ENCODE data around the gene PRRT2.

Gene PRRT2

GRCh38 chr16:29857133-29857760 is 45.3 kb downstream of the PRRT2 start:
- Histone ChIP-seq H3K4me3 (ENCODE audit: severe bottlenecking) (no peak overlapping the region), H3K27me3 (ENCODE audit: insufficient read depth, poor library complexity, severe bottlenecking) (no peaks in the 10 kb centered on the region), H3K9me3 (ENCODE audit: severe bottlenecking) (no peaks in the 10 kb centered on the region), H3K27ac (ENCODE audit: poor library complexity, severe bottlenecking) (no peak overlapping the region), H3K36me3 (ENCODE audit: low read depth) (peaks cover 6% of the 10 kb centered on the region), H3K4me1 (ENCODE audit: insufficient read depth, poor library complexity, severe bottlenecking) (no peaks in the 10 kb centered on the region)
- DNase-seq (ENCODE audit: low spot score) (no peak), ATAC-seq (ENCODE audit: low read depth) (no peak)
- no peak for TF ChIP-seq CTCF (IDR thresholded peaks at IDR 0.05; ENCODE audit: poor library complexity, severe bottlenecking)

- Histone ChIP-seq H3K27me3 (ENCODE audit: insufficient read depth, poor library complexity, severe bottlenecking) (no peaks in the 10 kb centered on the region), H3K27ac (ENCODE audit: poor library complexity, severe bottlenecking) (no peak overlapping the region), H3K9me3 (ENCODE audit: severe bottlenecking) (no peaks in the 10 kb centered on the region), H3K36me3 (ENCODE audit: low read depth) (peaks cover 6% of the 10 kb centered on the region), H3K4me3 (ENCODE audit: severe bottlenecking) (no peak overlapping the region), H3K4me1 (ENCODE audit: insufficient read depth, poor library complexity, severe bottlenecking) (no peaks in the 10 kb centered on the region)
- no peak for ATAC-seq (ENCODE audit: low read depth)
- TF ChIP-seq CTCF (IDR thresholded peaks at IDR 0.05; ENCODE audit: poor library complexity, severe bottlenecking), result no peak
- DNase-seq (ENCODE audit: low spot score), result no peak
Observed at GRCh38 chr16:29858149-29858849, 46.3 kb downstream of the PRRT2 start.

- TF ChIP-seq CTCF (IDR thresholded peaks at IDR 0.05; ENCODE audit: poor library complexity, severe bottlenecking), result no peak
- peaks cover 6% of the 10 kb centered on the region for H3K36me3 ChIP-seq (ENCODE audit: low read depth)
- H3K27me3 ChIP-seq (ENCODE audit: insufficient read depth, poor library complexity, severe bottlenecking), result no peaks in the 10 kb centered on the region
- ATAC-seq (ENCODE audit: low read depth) (no peak), DNase-seq (ENCODE audit: low spot score) (no peak)
- no peaks in the 10 kb centered on the region for H3K9me3 ChIP-seq (ENCODE audit: severe bottlenecking)
- no peaks in the 10 kb centered on the region for H3K4me1 ChIP-seq (ENCODE audit: insufficient read depth, poor library complexity, severe bottlenecking)
- no peak overlapping the region for H3K4me3 ChIP-seq (ENCODE audit: severe bottlenecking)
- no peak overlapping the region for H3K27ac ChIP-seq (ENCODE audit: poor library complexity, severe bottlenecking)
Observed at GRCh38 chr16:29858974-29859373, 47.0 kb downstream of the PRRT2 start.

DNA sequence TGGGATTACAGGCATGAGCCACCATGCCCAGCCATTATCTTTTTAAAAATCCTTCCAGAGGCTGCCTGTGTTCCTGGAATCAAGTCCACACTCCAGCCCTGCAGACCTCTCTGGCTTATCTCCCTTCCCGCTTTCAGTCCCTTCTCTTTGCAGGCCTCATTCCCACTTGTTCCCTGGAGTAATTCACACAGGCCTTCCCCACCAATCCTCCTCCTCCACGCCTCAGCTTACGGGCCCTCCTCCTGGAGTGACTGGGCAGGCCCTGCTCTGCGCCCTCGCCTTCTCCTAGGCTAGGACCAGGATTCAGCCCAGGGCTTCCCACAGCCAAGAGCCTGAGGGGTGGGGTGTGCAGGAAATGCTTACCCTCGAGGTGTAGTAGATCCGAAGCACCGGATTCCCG is 48.2 kb downstream of the PRRT2 start:
- DNase-seq (ENCODE audit: low spot score) (no peak), ATAC-seq (ENCODE audit: low read depth) (no peak)
- TF ChIP-seq CTCF (IDR thresholded peaks at IDR 0.05; ENCODE audit: poor library complexity, severe bottlenecking), result no peak
- no peak overlapping the region for H3K4me3 ChIP-seq (ENCODE audit: severe bottlenecking)
- H3K36me3 ChIP-seq (ENCODE audit: low read depth), result peaks cover 6% of the 10 kb centered on the region
- H3K27me3 ChIP-seq (ENCODE audit: insufficient read depth, poor library complexity, severe bottlenecking), result no peaks in the 10 kb centered on the region
- no peaks in the 10 kb centered on the region for H3K4me1 ChIP-seq (ENCODE audit: insufficient read depth, poor library complexity, severe bottlenecking)
- H3K9me3 ChIP-seq (ENCODE audit: severe bottlenecking), result no peaks in the 10 kb centered on the region
- H3K27ac ChIP-seq (ENCODE audit: poor library complexity, severe bottlenecking), result no peak overlapping the region

GRCh38 chr16:29862383-29862883 is 50.4 kb downstream of the PRRT2 start:
- peak; percentile 7; the same call in 2 of the 3 replicates for ATAC-seq (ENCODE audit: low read depth)
- H3K4me1 ChIP-seq (ENCODE audit: insufficient read depth, poor library complexity, severe bottlenecking), result no peaks in the 10 kb centered on the region
- no peak for TF ChIP-seq CTCF (IDR thresholded peaks at IDR 0.05; ENCODE audit: poor library complexity, severe bottlenecking)
- no peaks in the 10 kb centered on the region for H3K9me3 ChIP-seq (ENCODE audit: severe bottlenecking)
- H3K4me3 ChIP-seq (ENCODE audit: severe bottlenecking), result peak overlapping the region; percentile 77
- no peak for DNase-seq (ENCODE audit: low spot score)
- no peaks in the 10 kb centered on the region for H3K27me3 ChIP-seq (ENCODE audit: insufficient read depth, poor library complexity, severe bottlenecking)
- peaks cover 6% of the 10 kb centered on the region for H3K36me3 ChIP-seq (ENCODE audit: low read depth)
- H3K27ac ChIP-seq (ENCODE audit: poor library complexity, severe bottlenecking), result peak overlapping the region; percentile 50
